Measurements from ENCODE around the gene AMN.

Gene AMN

DNA sequence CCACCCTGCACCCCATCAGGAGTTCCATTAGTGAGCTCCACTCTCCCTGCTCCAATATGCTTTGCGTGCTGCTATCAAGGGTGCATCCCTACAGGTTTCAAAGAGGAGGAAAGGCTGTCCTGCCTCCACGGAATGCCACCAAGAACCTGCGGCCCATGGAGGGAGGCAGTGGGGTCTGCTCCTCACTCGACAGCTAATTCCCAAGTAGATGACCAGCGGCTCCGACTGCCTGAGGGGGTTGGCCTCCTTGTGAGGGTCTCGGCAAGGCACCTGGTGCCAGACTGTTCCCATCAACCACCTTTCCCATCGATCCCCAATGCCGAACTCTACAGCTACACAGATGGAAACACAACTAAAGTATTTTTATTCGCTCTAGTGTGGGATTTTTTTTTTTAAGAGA is 36.0 kb downstream of the AMN start:
- ATAC-seq (ENCODE audit: insufficient read depth, low read depth) (no peak), DNase-seq (no peak)
- Histone ChIP-seq H3K27me3 (ENCODE audit: insufficient read depth, low read length, poor library complexity) (peaks cover 2% of the 10 kb centered on the region), H4K20me1 (ENCODE audit: insufficient read depth, low read length) (no peaks in the 10 kb centered on the region), H3K4me3 (ENCODE audit: low read depth in 1 of 2, low read length in 2 of 2) (no peak overlapping the region), H3K4me2 (ENCODE audit: insufficient read depth, low read length) (no peak overlapping the region), H3K36me3 (ENCODE audit: insufficient read depth, low read length) (no peaks in the 10 kb centered on the region), H3K9ac (ENCODE audit: low read depth, low read length) (no peak overlapping the region), H3K4me1 (ENCODE audit: insufficient read depth, low read length) (no peaks in the 10 kb centered on the region), H3K27ac (ENCODE audit: low read length) (no peak overlapping the region), H3K79me2 (ENCODE audit: insufficient read depth, low read length) (no peaks in the 10 kb centered on the region), H3K9me3 (ENCODE audit: insufficient read depth, low read length, severe bottlenecking) (no peaks in the 10 kb centered on the region), H2AFZ (ENCODE audit: low read depth, low read length) (no peak overlapping the region)
- no peak for TF ChIP-seq EZH2 (IDR thresholded peaks at IDR 0.05; ENCODE audit: borderline replicate concordance, low read depth, low read length, severe bottlenecking)
- TF ChIP-seq, protein P1, sequence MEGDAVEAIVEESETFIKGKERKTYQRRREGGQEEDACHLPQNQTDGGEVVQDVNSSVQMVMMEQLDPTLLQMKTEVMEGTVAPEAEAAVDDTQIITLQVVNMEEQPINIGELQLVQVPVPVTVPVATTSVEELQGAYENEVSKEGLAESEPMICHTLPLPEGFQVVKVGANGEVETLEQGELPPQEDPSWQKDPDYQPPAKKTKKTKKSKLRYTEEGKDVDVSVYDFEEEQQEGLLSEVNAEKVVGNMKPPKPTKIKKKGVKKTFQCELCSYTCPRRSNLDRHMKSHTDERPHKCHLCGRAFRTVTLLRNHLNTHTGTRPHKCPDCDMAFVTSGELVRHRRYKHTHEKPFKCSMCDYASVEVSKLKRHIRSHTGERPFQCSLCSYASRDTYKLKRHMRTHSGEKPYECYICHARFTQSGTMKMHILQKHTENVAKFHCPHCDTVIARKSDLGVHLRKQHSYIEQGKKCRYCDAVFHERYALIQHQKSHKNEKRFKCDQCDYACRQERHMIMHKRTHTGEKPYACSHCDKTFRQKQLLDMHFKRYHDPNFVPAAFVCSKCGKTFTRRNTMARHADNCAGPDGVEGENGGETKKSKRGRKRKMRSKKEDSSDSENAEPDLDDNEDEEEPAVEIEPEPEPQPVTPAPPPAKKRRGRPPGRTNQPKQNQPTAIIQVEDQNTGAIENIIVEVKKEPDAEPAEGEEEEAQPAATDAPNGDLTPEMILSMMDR (IDR thresholded peaks at IDR 0.05; ENCODE audit: borderline replicate concordance, extremely low read depth, low read length, poor library complexity, severe bottlenecking): no peak

DNA sequence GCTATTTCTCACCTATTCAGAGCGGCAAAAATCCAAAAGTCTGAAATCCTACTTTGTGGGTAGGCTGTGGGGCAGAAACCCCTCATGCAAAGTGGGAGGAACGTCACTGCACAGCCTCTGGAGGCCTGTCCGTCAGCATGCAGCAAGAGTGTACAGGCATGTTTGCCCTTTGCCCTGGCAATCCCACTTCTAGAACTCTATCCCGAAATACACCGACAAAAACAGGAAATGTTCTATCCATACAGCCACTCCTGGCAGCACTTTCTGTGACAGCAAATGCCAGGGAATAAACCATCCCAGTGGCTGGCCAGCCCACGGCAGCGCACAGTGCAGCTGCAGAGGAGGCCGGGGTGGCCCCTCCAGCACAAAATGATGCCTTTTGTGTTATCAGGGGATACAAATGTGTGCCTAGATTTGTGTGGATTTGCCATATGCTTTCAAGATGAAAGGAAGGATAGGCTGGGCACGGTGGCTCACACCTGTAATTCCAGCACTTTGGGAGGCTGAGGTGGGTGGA is 39.7 kb downstream of the AMN start:
- Histone ChIP-seq H3K27ac (ENCODE audit: low read length) (no peak overlapping the region), H2AFZ (ENCODE audit: low read depth, low read length) (no peak overlapping the region), H3K4me2 (ENCODE audit: insufficient read depth, low read length) (no peak overlapping the region), H3K27me3 (ENCODE audit: insufficient read depth, low read length, poor library complexity) (no peaks in the 10 kb centered on the region), H3K79me2 (ENCODE audit: insufficient read depth, low read length) (no peaks in the 10 kb centered on the region), H3K36me3 (ENCODE audit: insufficient read depth, low read length) (no peaks in the 10 kb centered on the region), H3K9me3 (ENCODE audit: insufficient read depth, low read length, severe bottlenecking) (no peaks in the 10 kb centered on the region), H4K20me1 (ENCODE audit: insufficient read depth, low read length) (no peaks in the 10 kb centered on the region), H3K9ac (ENCODE audit: low read depth, low read length) (no peak overlapping the region), H3K4me3 (ENCODE audit: low read depth in 1 of 2, low read length in 2 of 2) (no peak overlapping the region), H3K4me1 (ENCODE audit: insufficient read depth, low read length) (no peaks in the 10 kb centered on the region)
- TF ChIP-seq, protein P1 (IDR thresholded peaks at IDR 0.05; ENCODE audit: borderline replicate concordance, extremely low read depth, low read length, poor library complexity, severe bottlenecking): no peak
- TF ChIP-seq EZH2 (IDR thresholded peaks at IDR 0.05; ENCODE audit: borderline replicate concordance, low read depth, low read length, severe bottlenecking): no peak
- ATAC-seq (ENCODE audit: insufficient read depth, low read depth) (no peak), DNase-seq (no peak)

DNA sequence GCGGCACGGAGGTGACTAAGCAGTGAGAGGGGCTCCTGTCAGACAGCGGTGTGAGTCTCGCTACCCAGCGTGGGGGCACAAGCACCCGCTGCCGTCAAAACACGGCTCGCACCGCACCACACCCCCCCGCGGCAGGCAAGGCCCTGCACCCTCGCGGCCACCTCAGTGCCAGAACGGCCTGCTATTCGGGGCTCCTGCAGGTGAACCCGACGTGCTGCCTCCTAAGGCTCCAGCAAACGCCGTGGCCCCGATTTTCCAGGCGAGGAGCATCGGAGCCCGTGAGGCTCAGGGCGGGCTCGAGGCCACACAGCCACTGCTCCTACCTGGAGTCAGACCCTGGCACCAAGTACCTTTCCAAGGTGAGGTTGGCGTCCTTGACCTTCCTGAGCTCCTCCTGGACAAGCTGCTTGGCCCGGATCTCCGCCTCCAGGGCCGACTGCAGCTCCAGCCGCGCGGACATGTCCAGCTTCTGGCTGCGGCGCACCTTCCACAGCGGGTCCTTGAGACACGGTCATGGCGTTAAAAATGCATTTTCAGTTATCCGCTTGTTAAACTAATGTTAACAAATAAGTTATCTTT is 41.8 kb downstream of the AMN start:
- Histone ChIP-seq H3K27ac (ENCODE audit: low read length) (no peak overlapping the region), H2AFZ (ENCODE audit: low read depth, low read length) (no peak overlapping the region), H3K4me3 (ENCODE audit: low read depth in 1 of 2, low read length in 2 of 2) (no peak overlapping the region), H3K4me2 (ENCODE audit: insufficient read depth, low read length) (no peak overlapping the region), H3K27me3 (ENCODE audit: insufficient read depth, low read length, poor library complexity) (no peaks in the 10 kb centered on the region), H3K4me1 (ENCODE audit: insufficient read depth, low read length) (no peaks in the 10 kb centered on the region), H3K9me3 (ENCODE audit: insufficient read depth, low read length, severe bottlenecking) (no peaks in the 10 kb centered on the region), H3K9ac (ENCODE audit: low read depth, low read length) (no peak overlapping the region), H3K79me2 (ENCODE audit: insufficient read depth, low read length) (no peaks in the 10 kb centered on the region), H3K36me3 (ENCODE audit: insufficient read depth, low read length) (no peaks in the 10 kb centered on the region), H4K20me1 (ENCODE audit: insufficient read depth, low read length) (no peaks in the 10 kb centered on the region; the same call in 1 of the 2 replicates)
- ATAC-seq (ENCODE audit: insufficient read depth, low read depth) (no peak), DNase-seq (no peak)
- TF ChIP-seq, protein P1 (IDR thresholded peaks at IDR 0.05; ENCODE audit: borderline replicate concordance, extremely low read depth, low read length, poor library complexity, severe bottlenecking): no peak
- TF ChIP-seq EZH2 (IDR thresholded peaks at IDR 0.05; ENCODE audit: borderline replicate concordance, low read depth, low read length, severe bottlenecking): no peak

All from DND-41 (cell line).